HUES64 (cell line): ENCODE results near the gene GAB2.

Source experiments
- H3K27ac ChIP-seq: 2 replicates; pipeline ENCODE4 v1.7.0; 2013; ENCODE audit warnings: low read depth, low read length, inconsistent platforms
- H3K27me3 ChIP-seq: 2 replicates; pipeline ENCODE4 v1.6.1; 2013; ENCODE audit warnings: mild to moderate bottlenecking, low read length; ENCODE audit not compliant: insufficient read depth
- H3K36me3 ChIP-seq: 2 replicates; pipeline ENCODE4 v1.6.1; 2013; ENCODE audit warnings: mild to moderate bottlenecking, low read length; ENCODE audit not compliant: insufficient read depth
- H3K4me1 ChIP-seq: 2 replicates; pipeline ENCODE4 v1.6.1; 2013; ENCODE audit warnings: mild to moderate bottlenecking, low read length, moderate library complexity; ENCODE audit not compliant: insufficient read depth
- H3K4me3 ChIP-seq: 2 replicates; pipeline ENCODE4 v1.5.1; 2013; ENCODE audit warnings: mild to moderate bottlenecking, low read length, moderate library complexity
- H3K9ac ChIP-seq: 2 replicates; pipeline ENCODE4 v1.6.1; 2013; ENCODE audit warnings: mild to moderate bottlenecking, low read depth, low read length
- H3K9me3 ChIP-seq: 2 replicates; pipeline ENCODE4 v1.6.1; 2013; ENCODE audit warnings: low read depth, low read length; ENCODE audit not compliant: insufficient read depth
- WGBS: fragments of 150-250, 120-280 bp; methylation state at CpG from one replicate; pipeline ENCODE4 v1.1.7; 2013; ENCODE audit warnings: missing lambda C conversion rate; 5-methylcytosine and 5-hydroxymethylcytosine counted together

The GAB2 gene

GRCh38 chr11:78450866-78451265 is 33.2 kb upstream of the GAB2 start:
- Histone ChIP-seq H3K4me1 (no peaks in the 10 kb centered on the region), H3K9ac (no peak overlapping the region), H3K27me3 (no peaks in the 10 kb centered on the region), H3K36me3 (peaks cover 9% of the 10 kb centered on the region; the same call in 1 of the 2 replicates), H3K27ac (no peak overlapping the region), H3K4me3 (no peak overlapping the region), H3K9me3 (no peaks in the 10 kb centered on the region)
- 96% methylated on average over 2 of the region's 2 CpGs for WGBS

- Histone ChIP-seq H3K9me3 (no peaks in the 10 kb centered on the region), H3K36me3 (peaks cover 11% of the 10 kb centered on the region; the same call in 1 of the 2 replicates), H3K27me3 (no peaks in the 10 kb centered on the region), H3K27ac (no peak overlapping the region), H3K9ac (no peak overlapping the region), H3K4me3 (no peak overlapping the region), H3K4me1 (no peaks in the 10 kb centered on the region)
- WGBS, result 97% methylated on average over 4 of the region's 4 CpGs
These were observed 32.2 kb upstream of the GAB2 start for GRCh38 chr11:78449866-78450265.

- Histone ChIP-seq H3K9me3 (no peaks in the 10 kb centered on the region), H3K9ac (no peak overlapping the region), H3K4me3 (no peak overlapping the region), H3K27me3 (no peaks in the 10 kb centered on the region), H3K36me3 (peaks cover 37% of the 10 kb centered on the region), H3K4me1 (no peaks in the 10 kb centered on the region), H3K27ac (no peak overlapping the region)
These were observed 28.6 kb upstream of the GAB2 start for GRCh38 chr11:78446210-78446609.

- H3K9me3 ChIP-seq, result no peaks in the 10 kb centered on the region
- 95% methylated on average over 1 of the region's 1 CpG for WGBS
- H3K27ac ChIP-seq, result no peak overlapping the region
- H3K9ac ChIP-seq, result no peak overlapping the region
- no peak overlapping the region for H3K4me3 ChIP-seq
- H3K36me3 ChIP-seq, result peaks cover 39% of the 10 kb centered on the region
- no peaks in the 10 kb centered on the region for H3K4me1 ChIP-seq
- no peaks in the 10 kb centered on the region for H3K27me3 ChIP-seq
These were observed 27.1 kb upstream of the GAB2 start for GRCh38 chr11:78444726-78445125.

- Histone ChIP-seq H3K4me1 (no peaks in the 10 kb centered on the region), H3K9me3 (no peaks in the 10 kb centered on the region), H3K9ac (no peak overlapping the region), H3K36me3 (peaks cover 45% of the 10 kb centered on the region), H3K27me3 (no peaks in the 10 kb centered on the region), H3K27ac (no peak overlapping the region), H3K4me3 (no peak overlapping the region)
- WGBS, result 100% methylated on average over 2 of the region's 4 CpGs
These were observed 24.3 kb upstream of the GAB2 start for GRCh38 chr11:78441956-78442355.

GRCh38 chr11:78438298-78438975 is 20.8 kb upstream of the GAB2 start:
- H3K9ac ChIP-seq, result no peak overlapping the region
- WGBS, result 95% methylated on average over 3 of the region's 5 CpGs
- H3K4me1 ChIP-seq, result no peaks in the 10 kb centered on the region
- peaks cover 46% of the 10 kb centered on the region for H3K36me3 ChIP-seq
- H3K27me3 ChIP-seq, result no peaks in the 10 kb centered on the region
- H3K27ac ChIP-seq, result no peak overlapping the region
- no peaks in the 10 kb centered on the region for H3K9me3 ChIP-seq
- H3K4me3 ChIP-seq, result no peak overlapping the region

GRCh38 chr11:78432956-78433355 is 15.3 kb upstream of the GAB2 start:
- Histone ChIP-seq H3K27ac (no peak overlapping the region), H3K9me3 (no peaks in the 10 kb centered on the region), H3K36me3 (peaks cover 19% of the 10 kb centered on the region), H3K9ac (no peak overlapping the region), H3K4me3 (no peak overlapping the region), H3K4me1 (peaks cover 6% of the 10 kb centered on the region; the same call in 1 of the 2 replicates), H3K27me3 (no peaks in the 10 kb centered on the region)
- 100% methylated on average over 1 of the region's 1 CpG for WGBS

GRCh38 chr11:78432058-78432515 is 14.5 kb upstream of the GAB2 start:
- H3K27me3 ChIP-seq, result no peaks in the 10 kb centered on the region
- no peak overlapping the region for H3K4me3 ChIP-seq
- H3K36me3 ChIP-seq, result peaks cover 14% of the 10 kb centered on the region
- WGBS, result 75% methylated on average over 4 of the region's 4 CpGs
- peaks cover 8% of the 10 kb centered on the region; the same call in 1 of the 2 replicates for H3K4me1 ChIP-seq
- H3K9ac ChIP-seq, result no peak overlapping the region
- H3K9me3 ChIP-seq, result no peaks in the 10 kb centered on the region
- no peak overlapping the region for H3K27ac ChIP-seq

- H3K27me3 ChIP-seq, result no peaks in the 10 kb centered on the region
- H3K4me3 ChIP-seq, result no peak overlapping the region
- WGBS, result 92% methylated on average over 4 of the region's 4 CpGs
- no peaks in the 10 kb centered on the region for H3K36me3 ChIP-seq
- no peaks in the 10 kb centered on the region for H3K9me3 ChIP-seq
- no peak overlapping the region for H3K27ac ChIP-seq
- H3K9ac ChIP-seq, result no peak overlapping the region
- H3K4me1 ChIP-seq, result peaks cover 18% of the 10 kb centered on the region
These were observed 12.0 kb upstream of the GAB2 start for GRCh38 chr11:78429660-78430059.

GRCh38 chr11:78429209-78429608 is 11.6 kb upstream of the GAB2 start:
- Histone ChIP-seq H3K27me3 (no peaks in the 10 kb centered on the region), H3K9me3 (no peaks in the 10 kb centered on the region), H3K4me1 (peaks cover 23% of the 10 kb centered on the region), H3K4me3 (no peak overlapping the region), H3K27ac (no peak overlapping the region), H3K36me3 (no peaks in the 10 kb centered on the region), H3K9ac (no peak overlapping the region)

GRCh38 chr11:78428773-78429172 is 11.2 kb upstream of the GAB2 start:
- H3K4me1 ChIP-seq, result peaks cover 24% of the 10 kb centered on the region
- no peaks in the 10 kb centered on the region for H3K27me3 ChIP-seq
- WGBS, result 97% methylated on average over 3 of the region's 3 CpGs
- H3K27ac ChIP-seq, result no peak overlapping the region
- H3K9me3 ChIP-seq, result no peaks in the 10 kb centered on the region
- no peak overlapping the region for H3K4me3 ChIP-seq
- no peak overlapping the region for H3K9ac ChIP-seq
- H3K36me3 ChIP-seq, result no peaks in the 10 kb centered on the region

GRCh38 chr11:78428266-78428636 is 10.6 kb upstream of the GAB2 start:
- Histone ChIP-seq H3K27me3 (no peaks in the 10 kb centered on the region), H3K27ac (no peak overlapping the region), H3K9ac (no peak overlapping the region), H3K9me3 (no peaks in the 10 kb centered on the region), H3K4me1 (peaks cover 24% of the 10 kb centered on the region), H3K4me3 (no peak overlapping the region), H3K36me3 (no peaks in the 10 kb centered on the region)
